GM18502 (cell line): ENCODE results near the gene VSIG8.

Experiments
- ATAC-seq: cut with Tn5 transposase; IDR thresholded peaks from one replicate; pipeline ENCODE4 v1.9.1; 2021; ENCODE audit warnings: mild to moderate bottlenecking; ENCODE audit not compliant: unreplicated experiment, poor library complexity

Gene VSIG8

GRCh38 chr1:159860456-159860855, 2.0 kb downstream of the VSIG8 start:
- no peak for ATAC-seq

GRCh38 chr1:159859767-159860322, 2.6 kb downstream of the VSIG8 start:
- ATAC-seq = no peak

- no peak for ATAC-seq
Measured at GRCh38 chr1:159857889-159858288, 4.6 kb downstream of the VSIG8 start.

GRCh38 chr1:159856576-159856975, 5.9 kb downstream of the VSIG8 start:
- no peak for ATAC-seq

GRCh38 chr1:159855709-159856108, 6.7 kb downstream of the VSIG8 start:
- ATAC-seq = no peak

- peak; percentile 94 for ATAC-seq
Measured at GRCh38 chr1:159854693-159855192, 7.7 kb downstream of the VSIG8 start.

- peak; percentile 23 for ATAC-seq
Measured at GRCh38 chr1:159854116-159854692, 8.3 kb downstream of the VSIG8 start.

- ATAC-seq = no peak
Measured at GRCh38 chr1:159853417-159854115, 8.9 kb downstream of the VSIG8 start.

- no peak for ATAC-seq
Measured at GRCh38 chr1:159851407-159851806, 11.1 kb downstream of the VSIG8 start.

GRCh38 chr1:159849626-159850366, 12.7 kb downstream of the VSIG8 start:
- ATAC-seq = no peak

- ATAC-seq = no peak
Measured at GRCh38 chr1:159848326-159848725, 14.1 kb downstream of the VSIG8 start.

- ATAC-seq = no peak
Measured at GRCh38 chr1:159847231-159847630, 15.2 kb downstream of the VSIG8 start.

- no peak for ATAC-seq
Measured at GRCh38 chr1:159845751-159846629, 16.5 kb downstream of the VSIG8 start.

GRCh38 chr1:159843459-159843858, 19.0 kb downstream of the VSIG8 start:
- no peak for ATAC-seq

- ATAC-seq = no peak
Measured at GRCh38 chr1:159841749-159842148, 20.7 kb downstream of the VSIG8 start.

GRCh38 chr1:159839116-159839849, 23.2 kb downstream of the VSIG8 start:
- peak; percentile 86 for ATAC-seq

GRCh38 chr1:159838715-159839114, 23.7 kb downstream of the VSIG8 start:
- ATAC-seq = peak; percentile 78

- no peak for ATAC-seq
Measured at GRCh38 chr1:159835862-159836525, 26.5 kb downstream of the VSIG8 start.

GRCh38 chr1:159835356-159835755, 27.1 kb downstream of the VSIG8 start:
- ATAC-seq = no peak
